Chondrocyte (in vitro differentiated cells): ENCODE data around the gene HHEX. TPM values are rescaled to one million over a fixed set of nuclear protein-coding genes. Genes with fewer than 3 reads are reported as not detected.

Experiments
- total RNA-seq: library from RNA; stranded (reverse); gene quantifications from 3 replicates; pipeline ENCODE4 v1.2.1, GENCODE V29; 2021

The HHEX gene
- total RNA-seq, 1 donor from 2014 or later: 0.80 TPM

Other genes starting within 250 kb of the HHEX start
- gene IDE, start 115.9 kb upstream of the HHEX start, total RNA-seq: 42.0 to 57.5 TPM (median 44.6 TPM) in 3 replicates
- gene KIF11, start 96.8 kb upstream of the HHEX start, total RNA-seq: 6.6 to 9.9 TPM (median 7.1 TPM) in 3 replicates
- gene EXOC6, start 158.6 kb downstream of the HHEX start, total RNA-seq: 7.0 to 7.2 TPM (median 7.0 TPM) in 3 replicates